ENCODE measurements around the gene KDM6B.

DNA sequence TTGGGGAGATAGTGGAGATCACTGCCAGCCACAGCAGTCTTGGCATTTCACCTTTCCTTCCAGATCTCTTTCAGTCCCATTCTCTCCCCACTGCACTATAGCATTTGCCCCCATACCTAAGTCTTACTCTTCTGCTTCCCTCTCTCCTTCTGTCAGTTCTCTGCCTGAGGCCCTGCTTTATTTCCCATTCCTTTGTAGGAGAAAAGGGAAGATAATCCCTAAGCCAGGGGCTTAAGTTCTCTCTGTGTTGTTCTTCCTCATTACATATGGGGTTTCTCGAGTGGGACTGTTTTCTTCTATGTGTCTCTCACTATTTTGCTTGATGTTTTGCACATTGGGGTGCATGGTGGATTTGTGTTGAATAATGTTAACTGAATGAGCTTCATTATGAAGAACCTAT is 6.4 kb downstream of the KDM6B start:
- no peak for TF ChIP-seq CTCF (IDR thresholded peaks at IDR 0.05)
- no peak for TF ChIP-seq POLR2A (IDR thresholded peaks at IDR 0.05)
